HG03060 (cell line): ENCODE measurements around the gene SORCS2.

ENCODE experiments used
- ATAC-seq: cut with Tn5 transposase; IDR thresholded peaks from one replicate; pipeline ENCODE4 v1.9.1; 2021; ENCODE audit warnings: low read depth, moderate number of reproducible peaks; ENCODE audit not compliant: unreplicated experiment

The SORCS2 gene

GRCh38 chr4:7343950-7344349, 151.6 kb downstream of the SORCS2 start:
- no peak for ATAC-seq

- ATAC-seq = no peak
Measured at GRCh38 chr4:7344636-7345155, 152.4 kb downstream of the SORCS2 start.

GRCh38 chr4:7347981-7348380, 155.6 kb downstream of the SORCS2 start:
- no peak for ATAC-seq

GRCh38 chr4:7348946-7349900, 156.9 kb downstream of the SORCS2 start:
- no peak for ATAC-seq

- no peak for ATAC-seq
Measured at GRCh38 chr4:7350396-7350795, 158.1 kb downstream of the SORCS2 start.

DNA sequence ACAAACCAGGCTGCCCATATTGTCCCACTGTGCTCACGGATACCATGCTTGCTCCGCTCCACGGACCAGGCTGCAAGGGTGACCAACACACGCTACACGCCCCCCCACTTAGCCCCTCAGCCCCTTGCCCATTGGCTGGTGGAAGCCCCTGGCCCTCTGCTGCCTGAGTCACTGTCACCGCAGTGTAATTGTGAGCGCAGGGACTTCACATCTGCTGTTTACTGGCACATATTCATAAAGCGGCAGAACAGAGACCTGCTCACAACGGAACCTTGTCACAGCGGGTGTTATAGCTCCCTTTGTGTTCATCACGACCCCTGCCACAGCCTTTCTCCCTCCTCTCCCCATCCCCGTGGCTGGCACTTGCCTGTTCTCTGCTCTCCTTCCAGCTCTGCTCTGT, 158.7 kb downstream of the SORCS2 start:
- ATAC-seq = no peak

DNA sequence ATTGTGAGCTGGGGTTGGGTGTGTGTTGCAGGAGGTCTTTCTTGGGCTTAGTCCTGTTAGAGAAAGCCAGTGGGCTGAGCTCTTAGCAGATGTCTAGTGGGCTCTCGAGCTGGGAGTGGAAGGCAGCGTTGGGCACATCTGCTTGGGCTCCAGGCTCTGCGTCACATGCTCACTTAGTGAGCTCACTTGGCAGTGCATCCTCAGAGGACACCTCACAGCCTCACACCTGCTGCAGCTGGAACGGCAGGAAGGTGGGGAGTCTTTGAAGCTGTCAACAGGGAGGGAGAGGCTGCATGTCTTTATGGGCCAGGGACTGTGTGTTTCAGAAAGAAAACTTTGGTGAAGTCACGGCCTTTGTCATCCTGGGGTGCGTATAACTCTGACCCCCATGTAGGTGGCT, 160.1 kb downstream of the SORCS2 start:
- no peak for ATAC-seq

DNA sequence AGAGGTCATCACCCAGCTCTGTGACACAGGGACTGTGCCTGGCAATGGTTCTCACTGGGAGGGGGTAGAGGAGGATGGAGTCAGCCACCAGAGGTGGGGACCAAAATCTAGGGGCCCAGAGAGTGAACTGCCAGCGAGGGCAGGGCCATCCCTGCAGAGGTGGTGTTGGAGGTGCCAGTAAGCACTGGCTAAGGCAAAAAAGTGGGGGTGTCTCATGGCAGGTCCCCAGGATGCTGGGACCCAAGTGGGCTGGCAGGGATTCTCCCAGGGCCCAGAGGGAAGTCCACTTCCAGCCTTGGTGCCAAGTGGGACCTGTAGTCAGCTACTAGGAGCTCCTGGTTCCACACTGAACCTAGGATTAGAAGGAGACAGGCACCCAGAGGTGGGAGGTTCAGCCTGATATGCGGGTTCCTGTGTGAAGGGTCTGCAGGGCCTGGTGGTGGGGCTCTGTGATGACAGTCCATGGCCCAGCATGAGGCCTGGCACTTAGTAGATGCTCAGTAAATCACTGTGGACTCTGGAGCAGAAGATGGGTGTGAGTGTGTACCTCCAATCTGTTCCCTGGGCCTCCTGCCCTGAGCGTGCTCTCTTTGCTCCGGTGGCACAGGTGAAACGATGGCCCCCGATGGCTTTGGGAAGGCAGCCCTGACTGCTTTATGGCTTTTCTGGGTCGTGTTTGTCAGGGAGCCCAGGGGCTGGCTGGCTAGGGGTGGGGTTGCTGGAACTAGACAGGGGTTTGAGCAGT, 160.9 kb downstream of the SORCS2 start:
- no peak for ATAC-seq

- no peak for ATAC-seq
Measured at GRCh38 chr4:7353846-7354610, 161.7 kb downstream of the SORCS2 start.

DNA sequence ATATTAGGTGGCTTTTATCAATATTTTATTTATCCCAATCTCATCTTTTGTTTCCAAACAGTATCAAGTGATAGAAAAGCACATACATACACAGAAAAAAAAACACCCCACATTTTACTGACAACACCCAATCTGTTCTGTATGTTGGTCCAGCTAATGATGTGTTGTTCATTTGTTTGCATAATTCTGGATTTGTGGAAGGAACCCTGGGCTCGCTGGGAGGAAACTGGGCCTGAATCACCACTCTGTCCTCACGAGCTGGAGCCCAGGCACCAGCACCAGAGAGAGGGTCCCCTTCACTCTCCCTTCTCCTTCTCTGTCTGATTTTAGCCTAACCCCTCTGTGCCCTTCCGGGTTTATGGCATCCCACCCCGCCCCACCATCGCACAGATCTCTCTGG, 162.6 kb downstream of the SORCS2 start:
- ATAC-seq = no peak

- ATAC-seq = no peak
Measured at GRCh38 chr4:7355795-7356194, 163.5 kb downstream of the SORCS2 start.

GRCh38 chr4:7356667-7357310, 164.5 kb downstream of the SORCS2 start:
- no peak for ATAC-seq

- no peak for ATAC-seq
Measured at GRCh38 chr4:7357323-7357722, 165.0 kb downstream of the SORCS2 start.

GRCh38 chr4:7358100-7358735, 165.9 kb downstream of the SORCS2 start:
- ATAC-seq = no peak

DNA sequence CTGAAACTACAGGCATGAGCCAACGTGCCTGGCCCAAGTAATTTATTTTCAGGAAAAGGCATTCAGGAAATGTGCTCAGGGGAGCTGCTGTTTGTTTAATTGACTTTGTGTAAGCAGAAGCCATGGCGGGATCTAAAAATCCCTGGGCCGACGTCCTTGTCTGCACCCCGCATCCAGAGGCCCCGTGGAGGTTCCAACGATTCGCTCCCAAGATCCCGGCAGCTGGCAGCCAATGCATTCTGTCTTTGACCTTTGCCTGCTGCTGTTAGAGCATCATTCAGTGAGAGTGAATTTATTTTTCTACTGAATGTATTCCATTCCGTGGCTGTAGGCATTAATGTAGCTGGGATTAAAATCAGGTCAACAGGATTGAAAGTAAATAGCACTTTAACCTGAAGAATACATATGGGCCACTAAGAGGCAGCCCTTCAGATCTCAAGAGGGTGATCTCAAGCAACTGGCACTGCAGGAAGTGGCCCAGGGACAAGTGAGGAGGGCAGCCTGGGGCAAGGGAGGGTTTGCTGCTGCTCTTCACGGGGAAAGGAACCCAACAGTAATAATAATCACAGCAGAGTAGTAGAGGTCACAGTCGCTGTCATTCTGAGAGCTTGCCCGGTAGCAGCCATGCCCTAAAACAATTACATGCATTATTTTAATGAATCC, 167.2 kb downstream of the SORCS2 start:
- no peak for ATAC-seq

DNA sequence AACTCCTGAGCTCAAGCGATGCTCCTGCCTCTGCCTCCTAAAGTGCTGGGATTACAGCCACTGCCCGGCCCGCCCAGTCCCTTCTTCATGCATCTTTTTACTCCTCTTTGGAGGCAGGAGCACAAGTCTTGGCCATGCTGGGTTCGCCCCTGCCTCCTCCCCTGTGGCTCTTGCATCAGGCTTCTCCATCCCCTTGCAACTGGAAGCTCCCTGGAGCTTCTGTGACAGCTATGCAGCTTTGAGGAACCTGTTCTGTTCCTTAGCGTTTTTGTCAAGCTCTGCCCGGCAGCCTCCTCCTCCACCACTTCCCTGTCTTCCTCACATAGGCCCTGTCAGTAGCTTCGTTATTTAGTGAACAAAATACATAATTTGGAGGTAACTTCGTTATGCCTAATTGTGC, 168.5 kb downstream of the SORCS2 start:
- ATAC-seq = no peak

DNA sequence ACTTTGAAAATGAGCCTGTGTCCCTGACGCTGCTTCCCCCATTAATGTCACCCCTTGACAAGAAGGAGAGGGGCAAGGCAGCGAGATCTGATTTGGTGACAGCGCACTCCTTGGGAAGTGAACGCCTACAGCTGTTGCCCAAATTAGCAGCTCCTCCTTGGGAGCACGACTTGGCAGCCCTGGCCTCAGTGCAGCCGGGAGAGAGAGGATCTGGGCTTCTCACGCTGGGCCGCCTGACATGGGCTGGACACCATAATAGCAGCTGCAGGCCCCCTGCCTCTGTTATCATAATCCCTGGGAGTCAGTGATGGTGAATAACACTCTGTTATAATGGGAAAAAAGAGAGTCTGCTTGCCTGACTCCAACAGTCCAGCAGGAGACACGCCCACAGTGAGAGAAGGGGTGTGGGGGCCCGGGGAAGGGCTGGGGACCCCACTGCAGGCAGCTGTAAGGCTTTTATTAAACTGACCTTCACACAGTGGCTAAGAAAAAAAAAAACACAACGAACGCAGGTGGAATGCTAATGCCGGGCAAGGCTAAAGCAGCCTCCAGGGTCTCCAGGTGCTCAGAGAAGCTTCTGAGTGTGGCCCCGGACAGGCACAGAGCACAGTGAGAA, 169.1 kb downstream of the SORCS2 start:
- ATAC-seq = no peak

GRCh38 chr4:7362341-7362740, 170.0 kb downstream of the SORCS2 start:
- no peak for ATAC-seq
